Kidney (tissue), 14 donors: Measurements from ENCODE around the gene UBL7. TPM values are rescaled to one million over a fixed set of nuclear protein-coding genes. Genes with fewer than 3 reads are reported as not detected.

ENCODE experiments used
- DNase-seq, 5 donors: peaks; one replicate each; pipeline ENCODE4 v3.0.0-alpha.2; 2013 to 2020
- FAIRE-seq: peaks from 2 replicates; lab custom pipeline; 2012; peaks lifted over from hg19 to GRCh38; lab: Jason Lieb, UNC
- H3K27ac ChIP-seq, 2 donors: one replicate each; pipeline ENCODE4 v1.7.0; 2013; ENCODE audit warnings: low read depth in 2 of 2, low read length in 2 of 2, inconsistent platforms in 1 of 2
- H3K27me3 ChIP-seq: one replicate; pipeline ENCODE4 v1.7.1; 2013; ENCODE audit warnings: low read length, inconsistent platforms; ENCODE audit not compliant: control insufficient read depth, insufficient read depth
- H3K36me3 ChIP-seq, 3 donors: one replicate each; pipeline versions ENCODE4 v1.7.0 to v1.7.1; 2013; ENCODE audit warnings: low read length in 3 of 3, control low read depth in 1 of 3, inconsistent platforms in 1 of 3; ENCODE audit not compliant: insufficient read depth in 3 of 3, control insufficient read depth in 2 of 3
- H3K4me1 ChIP-seq, 3 donors: one replicate each; pipeline versions ENCODE4 v1.7.0 to v1.7.1; 2013; ENCODE audit warnings: low read length in 3 of 3, inconsistent platforms in 1 of 3, low read depth in 1 of 3; ENCODE audit not compliant: control insufficient read depth in 2 of 3, insufficient read depth in 2 of 3
- H3K4me3 ChIP-seq, 3 donors: one replicate each; pipeline versions ENCODE4 v1.7.0 to v1.8.1; 2013; ENCODE audit warnings: low read length in 3 of 3, control low read depth in 1 of 3, inconsistent platforms in 1 of 3
- H3K9ac ChIP-seq, 3 donors: one replicate each; pipeline versions ENCODE4 v1.7.0 to v1.7.1; 2013; ENCODE audit warnings: low read length in 3 of 3, control low read depth in 1 of 3, inconsistent platforms in 1 of 3
- H3K9me3 ChIP-seq, 3 donors: one replicate each; pipeline versions ENCODE4 v1.7.0 to v1.7.1; 2013; ENCODE audit warnings: low read length in 3 of 3, control low read depth in 1 of 3, inconsistent platforms in 1 of 3; ENCODE audit not compliant: control insufficient read depth in 2 of 3, insufficient read depth in 1 of 3
- CTCF ChIP-seq: IDR thresholded peaks from 3 replicates; pipeline ENCODE4 v1.5.1; 2012; ENCODE audit warnings: mild to moderate bottlenecking, moderate library complexity, borderline replicate concordance; ENCODE audit not compliant: insufficient read depth; ENCODE audit errors: extremely low read depth
- intact Hi-C: fragments of 100-400 bp; cut with DNase I; formaldehyde crosslinking; loops from one replicate; pipeline ENCODE4 v1.11.1; 2022
- polyA plus RNA-seq: library from polyadenylated mRNA; stranded (reverse); fragments of 350-450 nt; fragmentation: Illumina TruSeq; extraction: RNeasy Lipid Tissue Mini Kit (QIAGEN cat#74804); gene quantifications from one replicate; pipeline ENCODE4 v1.2.3, GENCODE V29; 2014; ENCODE audit warnings: low read depth, low replicate concordance; ENCODE audit not compliant: insufficient read depth
- total RNA-seq: library from RNA; stranded (reverse); fragmentation: NEBNext Ultra II Directional; extraction: Animal tissue kit (Norgen Biotek cat#: 25700); gene quantifications from one replicate; pipeline ENCODE4 v1.2.1, GENCODE V29; 2021
- donor health status: control.
- donor health status: control.
- donor health status: control.
- donor health status: control.
- donor health status: control.
- donor health status: DM: yes; HTN: yes; CAD: no.
- donor health status: Normal renal cell carcinoma (clear cell type).

The UBL7 gene
- total and polyA plus RNA-seq, 2 donors from 2014 or later: 32.9 to 75.8 TPM

GRCh38 chr15:74411686-74412085, 49.3 kb downstream of the UBL7 start:
- Histone ChIP-seq H3K27ac (no peak overlapping the region), H3K36me3 (peaks cover 0 to 2% (median 0%) of the 10 kb centered on the region in 3 donors), H3K9ac (no peak overlapping the region), H3K4me3 (no peak overlapping the region), H3K9me3 (no peaks in the 10 kb centered on the region), H3K27me3 (no peaks in the 10 kb centered on the region), H3K4me1 (peaks cover 0 to 3% (median 2%) of the 10 kb centered on the region in 3 donors)
- no peak for DNase-seq
- intact Hi-C loops: no loop called here
- FAIRE-seq: no peak
- TF ChIP-seq CTCF: no peak

GRCh38 chr15:74410502-74410901, 50.5 kb downstream of the UBL7 start:
- no peak for FAIRE-seq
- H3K36me3 ChIP-seq: no peaks in the 10 kb centered on the region
- DNase-seq: no peak
- no peak for TF ChIP-seq CTCF
- H3K4me3 ChIP-seq: no peak overlapping the region
- H3K9me3 ChIP-seq: no peaks in the 10 kb centered on the region
- no peaks in the 10 kb centered on the region for H3K27me3 ChIP-seq
- intact Hi-C loops: no loop called here
- H3K27ac ChIP-seq: no peak overlapping the region
- H3K9ac ChIP-seq: no peak overlapping the region
- peaks cover 0 to 3% (median 2%) of the 10 kb centered on the region in 3 donors for H3K4me1 ChIP-seq

GRCh38 chr15:74409225-74409624, 51.7 kb downstream of the UBL7 start:
- DNase-seq: peak in 1 of 5 donors; percentile 35
- FAIRE-seq: no peak
- Histone ChIP-seq H3K36me3 (no peaks in the 10 kb centered on the region), H3K9me3 (no peaks in the 10 kb centered on the region), H3K4me1 (peaks cover 0 to 5% (median 2%) of the 10 kb centered on the region in 3 donors), H3K9ac (no peak overlapping the region), H3K4me3 (no peak overlapping the region), H3K27ac (no peak overlapping the region), H3K27me3 (no peaks in the 10 kb centered on the region)
- intact Hi-C loops: no loop called here
- TF ChIP-seq CTCF: no peak

- peaks cover 0 to 5% (median 2%) of the 10 kb centered on the region in 3 donors for H3K4me1 ChIP-seq
- no peak overlapping the region for H3K9ac ChIP-seq
- intact Hi-C loops: no loop called here
- no peaks in the 10 kb centered on the region for H3K27me3 ChIP-seq
- DNase-seq: no peak
- no peak overlapping the region for H3K27ac ChIP-seq
- H3K9me3 ChIP-seq: no peaks in the 10 kb centered on the region
- TF ChIP-seq CTCF: no peak
- H3K36me3 ChIP-seq: no peaks in the 10 kb centered on the region
- no peak for FAIRE-seq
- H3K4me3 ChIP-seq: no peak overlapping the region
Observed at GRCh38 chr15:74408815-74409214, 52.1 kb downstream of the UBL7 start.
